Measurements from ENCODE around the gene ALCAM. TPM values are rescaled to one million over a fixed set of nuclear protein-coding genes. Genes with fewer than 3 reads are reported as not detected.
A peak's percentile ranks its signal among the peaks of the same experiment; 100 is the strongest.
"Not testable (repeated sequence)": the region's sequence is repeated elsewhere in the genome, so short reads cannot be mapped to it uniquely, and the experiment has no call there.

The ALCAM gene
- total RNA-seq, 2 donors from 2014 or later, result 20.3 to 21.4 TPM

- ATAC-seq (no peak), DNase-seq (no peak)
- intact Hi-C loops (cut with DNase I, micrococcal nuclease), result no loop called here
Observed at GRCh38 chr3:105377716-105378115, 11.0 kb downstream of the ALCAM start.

- intact Hi-C loops (cut with DNase I, micrococcal nuclease), result no loop called here
Observed at GRCh38 chr3:105385179-105385578, 18.5 kb downstream of the ALCAM start.

GRCh38 chr3:105385819-105386508 lies 19.3 kb downstream of the ALCAM start:
- ATAC-seq (no peak), DNase-seq (no peak)
- intact Hi-C loops (cut with DNase I, micrococcal nuclease), result no loop called here

More at GRCh38 chr3:105385179-105385578, 18.5 kb downstream of the ALCAM start:
- no peak for DNase-seq
- ATAC-seq, result no peak

GRCh38 chr3:105387122-105387751 lies 20.5 kb downstream of the ALCAM start:
- intact Hi-C loops (cut with DNase I, micrococcal nuclease), result no loop called here
- peak; percentile 37 for ATAC-seq
- no peak for DNase-seq

GRCh38 chr3:105388176-105388575 lies 21.5 kb downstream of the ALCAM start:
- intact Hi-C loops (cut with DNase I, micrococcal nuclease), result no loop called here
- ATAC-seq (no peak), DNase-seq (no peak)

GRCh38 chr3:105389759-105390158 lies 23.1 kb downstream of the ALCAM start:
- ATAC-seq; DNase-seq; intact Hi-C loops (cut with DNase I, micrococcal nuclease): not testable (repeated sequence)

- DNase-seq; ATAC-seq; intact Hi-C loops (cut with DNase I, micrococcal nuclease): not testable (repeated sequence)
Observed at GRCh38 chr3:105392598-105392997, 25.9 kb downstream of the ALCAM start.

GRCh38 chr3:105394177-105394576 lies 27.5 kb downstream of the ALCAM start:
- intact Hi-C loops (cut with DNase I, micrococcal nuclease), result no loop called here
- no peak for DNase-seq
- no peak for ATAC-seq

GRCh38 chr3:105397974-105398373 lies 31.3 kb downstream of the ALCAM start:
- no peak for DNase-seq
- ATAC-seq, result no peak
- intact Hi-C loops (cut with DNase I, micrococcal nuclease), result no loop called here

GRCh38 chr3:105398437-105398836 lies 31.7 kb downstream of the ALCAM start:
- intact Hi-C loops (cut with DNase I, micrococcal nuclease), result no loop called here
- DNase-seq, result no peak
- ATAC-seq, result no peak

- DNase-seq, result no peak
- ATAC-seq, result no peak
- intact Hi-C loops (cut with DNase I, micrococcal nuclease), result no loop called here
Observed at GRCh38 chr3:105399062-105399461, 32.4 kb downstream of the ALCAM start.

- no peak for ATAC-seq
- no peak for DNase-seq
- intact Hi-C loops (cut with DNase I, micrococcal nuclease), result no loop called here
Observed at GRCh38 chr3:105399611-105400010, 32.9 kb downstream of the ALCAM start.

GRCh38 chr3:105401254-105401653 lies 34.5 kb downstream of the ALCAM start:
- intact Hi-C loops (cut with DNase I, micrococcal nuclease), result no loop called here
- no peak for ATAC-seq
- no peak for DNase-seq

- ATAC-seq, result no peak
- no peak for DNase-seq
- intact Hi-C loops (cut with DNase I, micrococcal nuclease), result no loop called here
Observed at GRCh38 chr3:105401691-105402149, 35.0 kb downstream of the ALCAM start.

- ATAC-seq, result no peak
- no peak for DNase-seq
- intact Hi-C loops (cut with DNase I, micrococcal nuclease), result no loop called here
Observed at GRCh38 chr3:105402287-105402801, 35.6 kb downstream of the ALCAM start.

GRCh38 chr3:105403034-105403433 lies 36.3 kb downstream of the ALCAM start:
- ATAC-seq; DNase-seq; intact Hi-C loops (cut with DNase I, micrococcal nuclease): not testable (repeated sequence)

- intact Hi-C loops (cut with DNase I, micrococcal nuclease), result no loop called here
- DNase-seq, result no peak
- no peak for ATAC-seq
Observed at GRCh38 chr3:105406268-105406667, 39.6 kb downstream of the ALCAM start.

- no peak for ATAC-seq
- DNase-seq, result no peak
- intact Hi-C loops (cut with DNase I, micrococcal nuclease), result no loop called here
Observed at GRCh38 chr3:105409364-105409763, 42.7 kb downstream of the ALCAM start.

- ATAC-seq (no peak), DNase-seq (no peak)
- intact Hi-C loops (cut with DNase I, micrococcal nuclease), result no loop called here
Observed at GRCh38 chr3:105413343-105413887, 46.7 kb downstream of the ALCAM start.

GRCh38 chr3:105414841-105415240 lies 48.1 kb downstream of the ALCAM start:
- ATAC-seq, result no peak
- intact Hi-C loops (cut with DNase I, micrococcal nuclease), result no loop called here
- DNase-seq, result no peak
